ENCODE results near the gene C4orf54. TPM values are rescaled to one million over a fixed set of nuclear protein-coding genes. Genes with fewer than 3 reads are reported as not detected.

The C4orf54 gene
- total RNA-seq, 4 donors from 2014 or later: 0.21 TPM; not detected in 3

DNA sequence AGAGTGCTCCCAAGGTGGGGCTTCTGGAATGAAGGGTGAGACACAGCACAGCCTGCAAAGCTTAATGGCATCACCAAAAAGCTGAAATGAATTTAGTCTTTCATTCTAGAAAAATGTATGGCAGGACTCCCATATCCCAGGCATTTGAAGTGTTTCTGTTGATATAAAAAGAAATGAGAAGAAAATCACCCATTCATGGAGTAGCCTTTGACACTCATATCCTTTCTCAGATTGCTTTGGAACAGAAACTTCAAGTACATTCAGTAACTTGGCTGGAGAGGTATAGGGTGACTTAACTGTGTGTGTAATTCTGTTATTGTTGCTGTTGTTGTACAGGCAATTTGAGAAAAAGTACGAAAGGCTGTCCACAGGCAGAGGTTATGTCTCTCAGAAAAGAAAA lies 35.3 kb downstream of the C4orf54 start:
- Histone ChIP-seq H3K9me3 (no peaks in the 10 kb centered on the region), H3K4me3 (no peak overlapping the region), H3K36me3 (no peaks in the 10 kb centered on the region), H3K27ac (no peak overlapping the region), H3K4me1 (no peaks in the 10 kb centered on the region), H3K27me3 (no peaks in the 10 kb centered on the region)
- TF ChIP-seq POLR2A (IDR thresholded peaks at IDR 0.05): no peak
- TF ChIP-seq, protein P1, sequence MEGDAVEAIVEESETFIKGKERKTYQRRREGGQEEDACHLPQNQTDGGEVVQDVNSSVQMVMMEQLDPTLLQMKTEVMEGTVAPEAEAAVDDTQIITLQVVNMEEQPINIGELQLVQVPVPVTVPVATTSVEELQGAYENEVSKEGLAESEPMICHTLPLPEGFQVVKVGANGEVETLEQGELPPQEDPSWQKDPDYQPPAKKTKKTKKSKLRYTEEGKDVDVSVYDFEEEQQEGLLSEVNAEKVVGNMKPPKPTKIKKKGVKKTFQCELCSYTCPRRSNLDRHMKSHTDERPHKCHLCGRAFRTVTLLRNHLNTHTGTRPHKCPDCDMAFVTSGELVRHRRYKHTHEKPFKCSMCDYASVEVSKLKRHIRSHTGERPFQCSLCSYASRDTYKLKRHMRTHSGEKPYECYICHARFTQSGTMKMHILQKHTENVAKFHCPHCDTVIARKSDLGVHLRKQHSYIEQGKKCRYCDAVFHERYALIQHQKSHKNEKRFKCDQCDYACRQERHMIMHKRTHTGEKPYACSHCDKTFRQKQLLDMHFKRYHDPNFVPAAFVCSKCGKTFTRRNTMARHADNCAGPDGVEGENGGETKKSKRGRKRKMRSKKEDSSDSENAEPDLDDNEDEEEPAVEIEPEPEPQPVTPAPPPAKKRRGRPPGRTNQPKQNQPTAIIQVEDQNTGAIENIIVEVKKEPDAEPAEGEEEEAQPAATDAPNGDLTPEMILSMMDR (IDR thresholded peaks at IDR 0.05): no peak
- DNase-seq: no peak
- intact Hi-C loops (cut with DNase I; ENCODE audit: low total_unique reads): no loop called here

DNA sequence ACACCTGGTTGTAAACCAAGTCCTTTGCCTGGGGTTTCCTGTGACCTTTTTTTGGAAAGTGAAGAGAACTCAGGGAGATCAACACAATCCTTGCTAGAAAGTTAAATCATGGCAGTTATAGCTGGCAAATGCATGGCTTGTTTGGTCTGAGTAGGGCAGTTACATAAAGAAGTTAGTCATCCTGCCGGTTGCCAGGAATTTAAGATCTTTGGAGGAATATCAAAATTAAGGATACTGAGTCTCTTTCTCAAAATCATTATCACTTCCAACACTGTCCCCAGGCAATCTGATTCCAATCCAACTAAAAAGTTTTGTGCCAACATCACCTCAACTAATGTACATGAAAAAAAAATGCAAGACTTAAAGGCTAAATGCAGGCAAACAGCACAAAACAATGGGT lies 40.3 kb downstream of the C4orf54 start:
- Histone ChIP-seq H3K27ac (no peak overlapping the region), H3K27me3 (no peaks in the 10 kb centered on the region), H3K36me3 (no peaks in the 10 kb centered on the region), H3K4me3 (no peak overlapping the region), H3K4me1 (no peaks in the 10 kb centered on the region), H3K9me3 (no peaks in the 10 kb centered on the region)
- intact Hi-C loops (cut with DNase I; ENCODE audit: low total_unique reads): no loop called here
- no peak for DNase-seq
- no peak for TF ChIP-seq POLR2A (IDR thresholded peaks at IDR 0.05)
- TF ChIP-seq, protein P1 (IDR thresholded peaks at IDR 0.05): no peak

DNA sequence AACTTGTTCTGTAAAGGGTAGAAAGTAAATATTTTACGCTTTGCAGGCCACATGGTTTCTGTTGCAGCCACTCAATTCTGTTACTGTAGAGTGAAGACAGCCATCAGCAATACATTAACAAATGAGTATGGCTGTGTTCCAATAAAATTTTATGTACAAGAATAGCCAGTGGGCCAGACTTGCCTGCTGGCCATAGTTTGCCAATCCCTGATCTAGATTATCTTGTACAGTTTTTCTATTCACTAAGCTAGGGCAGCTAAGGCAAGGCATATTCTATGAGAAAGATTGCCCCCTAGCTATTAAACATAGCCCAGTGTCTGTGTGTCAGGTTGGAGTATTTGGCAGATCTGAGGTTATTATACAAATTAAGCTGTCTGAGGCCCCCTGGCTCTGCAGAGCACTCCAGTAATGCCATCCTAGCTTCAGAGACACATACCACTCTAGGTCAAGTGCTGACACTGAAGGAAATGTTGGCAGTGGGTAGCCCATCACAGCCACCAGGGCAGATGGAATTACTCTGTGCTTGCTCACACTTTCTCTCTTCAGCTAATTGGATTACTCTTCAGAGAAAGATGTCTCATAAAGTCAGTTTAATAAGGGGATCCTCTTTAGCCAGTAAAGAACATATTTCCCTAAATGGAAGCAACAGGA lies 42.3 kb downstream of the C4orf54 start:
- Histone ChIP-seq H3K9me3 (no peaks in the 10 kb centered on the region), H3K36me3 (no peaks in the 10 kb centered on the region), H3K27ac (no peak overlapping the region), H3K4me3 (no peak overlapping the region), H3K27me3 (no peaks in the 10 kb centered on the region), H3K4me1 (no peaks in the 10 kb centered on the region)
- DNase-seq: no peak
- no peak for TF ChIP-seq POLR2A (IDR thresholded peaks at IDR 0.05)
- TF ChIP-seq, protein P1 (IDR thresholded peaks at IDR 0.05): no peak
- intact Hi-C loops (cut with DNase I; ENCODE audit: low total_unique reads): no loop called here

DNA sequence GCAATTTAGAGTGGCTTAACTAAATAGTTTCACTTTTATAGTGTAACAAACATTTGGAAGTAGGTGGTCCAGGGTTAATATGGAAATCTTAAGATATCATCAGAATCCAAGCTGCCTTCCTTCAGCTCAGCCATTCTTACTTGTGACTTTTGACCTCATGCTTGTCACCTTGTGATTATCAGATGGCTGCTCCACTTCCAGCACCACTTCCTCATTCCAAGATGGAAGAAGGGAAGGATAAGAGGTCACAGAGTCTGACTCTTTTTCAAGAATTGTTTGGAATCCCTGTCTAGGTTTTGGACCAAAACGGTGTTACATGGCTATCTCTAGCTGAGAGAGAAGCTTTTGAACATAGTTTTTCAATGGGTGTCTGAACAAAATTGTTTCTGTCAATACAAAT lies 43.1 kb downstream of the C4orf54 start:
- no peak for DNase-seq
- no peaks in the 10 kb centered on the region for H3K27me3 ChIP-seq
- H3K27ac ChIP-seq: no peak overlapping the region
- intact Hi-C loops (cut with DNase I; ENCODE audit: low total_unique reads): no loop called here
- no peak overlapping the region for H3K4me3 ChIP-seq
- no peak for TF ChIP-seq POLR2A (IDR thresholded peaks at IDR 0.05)
- TF ChIP-seq, protein P1 (IDR thresholded peaks at IDR 0.05): no peak
- H3K36me3 ChIP-seq: no peaks in the 10 kb centered on the region
- no peaks in the 10 kb centered on the region for H3K9me3 ChIP-seq
- H3K4me1 ChIP-seq: no peaks in the 10 kb centered on the region

DNA sequence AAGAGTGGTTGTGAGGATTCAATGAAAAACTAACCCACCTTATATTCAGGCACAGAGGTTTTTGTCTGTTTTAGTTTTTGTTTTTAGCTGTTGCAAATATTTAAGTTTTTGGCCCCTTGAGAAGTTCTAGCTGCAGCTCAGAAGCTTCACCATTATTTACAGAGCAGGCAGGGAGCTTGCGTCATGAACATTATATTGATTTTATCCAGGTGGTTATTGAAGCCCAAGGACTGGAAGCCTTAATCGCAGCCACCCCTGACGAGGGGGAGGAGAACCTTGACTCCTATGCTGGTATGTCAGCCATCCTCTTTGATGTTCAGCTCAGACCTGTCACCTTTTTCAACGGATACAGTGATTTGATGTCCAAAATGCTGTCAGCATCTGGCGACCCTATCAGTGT lies 44.9 kb downstream of the C4orf54 start:
- DNase-seq: no peak
- Histone ChIP-seq H3K9me3 (no peaks in the 10 kb centered on the region), H3K36me3 (no peaks in the 10 kb centered on the region), H3K27me3 (no peaks in the 10 kb centered on the region), H3K27ac (no peak overlapping the region), H3K4me1 (no peaks in the 10 kb centered on the region), H3K4me3 (no peak overlapping the region)
- intact Hi-C loops (cut with DNase I; ENCODE audit: low total_unique reads): no loop called here
- TF ChIP-seq, protein P1 (IDR thresholded peaks at IDR 0.05): no peak

Measured in uterus (tissue), 4 donors.